HG03432 (cell line): ENCODE measurements around the gene TNFSF13.

Source experiments
- ATAC-seq: cut with Tn5 transposase; IDR thresholded peaks from one replicate; pipeline ENCODE4 v1.9.1; 2021; ENCODE audit warnings: mild to moderate bottlenecking, moderate library complexity; ENCODE audit not compliant: unreplicated experiment

Gene TNFSF13

GRCh38 chr17:7573324-7574080 lies 15.0 kb downstream of the TNFSF13 start:
- peak; percentile 24 for ATAC-seq

GRCh38 chr17:7574176-7574953 lies 15.8 kb downstream of the TNFSF13 start:
- ATAC-seq, result no peak

- no peak for ATAC-seq
Observed at GRCh38 chr17:7575481-7575883, 16.9 kb downstream of the TNFSF13 start.

- ATAC-seq, result no peak
Observed at GRCh38 chr17:7575959-7576358, 17.4 kb downstream of the TNFSF13 start.

GRCh38 chr17:7576432-7576937 lies 17.9 kb downstream of the TNFSF13 start:
- ATAC-seq, result no peak

- ATAC-seq, result no peak
Observed at GRCh38 chr17:7577327-7578199, 19.0 kb downstream of the TNFSF13 start.

- ATAC-seq, result peak; percentile 41
Observed at GRCh38 chr17:7579001-7579833, 20.7 kb downstream of the TNFSF13 start, which contains the start of gene CD68. Gene CD68 (plus strand): TSS chr17:7579638. CDS start chr17:7579678, 40 bp downstream.

- ATAC-seq, result peak; percentile 1
Observed at GRCh38 chr17:7579834-7580603, 21.5 kb downstream of the TNFSF13 start.

- no peak for ATAC-seq
Observed at GRCh38 chr17:7580604-7581575, 22.3 kb downstream of the TNFSF13 start.

GRCh38 chr17:7582396-7583252 lies 24.1 kb downstream of the TNFSF13 start:
- no peak for ATAC-seq

GRCh38 chr17:7583253-7584109 lies 24.9 kb downstream of the TNFSF13 start, which contains the start of gene MPDU1:
Gene MPDU1 (plus strand): TSS chr17:7583852. CDS start chr17:7583863, 11 bp downstream.
- ATAC-seq, result peak; percentile 69

- ATAC-seq, result no peak
Observed at GRCh38 chr17:7586673-7587419, 28.3 kb downstream of the TNFSF13 start.

- ATAC-seq, result no peak
Observed at GRCh38 chr17:7587420-7588151, 29.0 kb downstream of the TNFSF13 start.

GRCh38 chr17:7588553-7589203 lies 30.1 kb downstream of the TNFSF13 start:
- no peak for ATAC-seq
